Body of pancreas (tissue), 4 donors: Measurements from ENCODE around the gene RPH3AL. TPM values are rescaled to one million over a fixed set of nuclear protein-coding genes. Genes with fewer than 3 reads are reported as not detected.

Experiments used
- ATAC-seq: fragments of 150-250 bp; one replicate; pipeline ENCODE4 v1.9.1; 2016
- DNase-seq, 4 donors: peaks; one replicate each; pipeline ENCODE4 v3.0.0-alpha.2; 2019
- H3K27ac ChIP-seq, 4 donors: fragments of 200-600 bp; sonication (generic); 1 replicate in 3 of 4; 2 replicates in 1 of 4; pipeline versions ENCODE4 v1.5.1 to v1.6.1; 2016 to 2019; ENCODE audit warnings: mild to moderate bottlenecking in 1 of 4, mixed read lengths in 1 of 4, moderate library complexity in 1 of 4
- H3K27me3 ChIP-seq, 2 donors: fragments of 200-600 bp; sonication (generic); one replicate each; pipeline ENCODE4 v1.6.0; 2016; ENCODE audit warnings: mild to moderate bottlenecking in 1 of 2
- H3K36me3 ChIP-seq, 2 donors: fragments of 200-600 bp; sonication (generic); replicated peaks in 1 of 2; 2 replicates each; pipeline ENCODE4 v1.5.1; 2016; ENCODE audit warnings: low read depth in 2 of 2; ENCODE audit not compliant: insufficient read depth in 1 of 2
- H3K4me1 ChIP-seq: fragments of 200-600 bp; sonication (generic); one replicate; pipeline ENCODE4 v1.6.0; 2016
- H3K4me3 ChIP-seq, 2 donors: fragments of 200-600 bp; sonication (generic); 1 replicate in 1 of 2; 2 replicates in 1 of 2; pipeline ENCODE4 v1.5.1; 2016 to 2019
- H3K9me3 ChIP-seq, 3 donors: fragments of 200-600 bp; sonication (generic); 1 replicate in 2 of 3; 2 replicates in 1 of 3; pipeline ENCODE4 v1.5.1; 2016
- POLR2A ChIP-seq, 3 donors: fragments of 450-650 bp; IDR thresholded peaks; one replicate each; pipeline ENCODE4 v1.6.1; 2016; ENCODE audit warnings: antibody characterized with exemption in 3 of 3, mild to moderate bottlenecking in 2 of 3
- WGBS, 2 donors: methylation state at CpG; one replicate each; pipeline ENCODE4 v1.1.5; 2017; 5-methylcytosine and 5-hydroxymethylcytosine counted together
- intact Hi-C: fragments of 100-400 bp; cut with DNase I; formaldehyde crosslinking; loops from one replicate; pipeline ENCODE4 v1.15.1; 2023
- total RNA-seq, 2 donors: library from RNA; depleted of rRNA; stranded (reverse); fragments of >200 nt; gene quantifications; one replicate each; pipeline ENCODE4 v1.1.0, GENCODE V29; 2016
- TF ChIP-seq, protein P1 (sequence below), 7 experiments: fragments of 450-650 bp in 4 of 7; fragments of 200-600 bp in 3 of 7; sonication (generic) in 3 of 7; IDR thresholded peaks; one replicate each; pipeline ENCODE4 v1.5.1; 2016 to 2019; ENCODE audit warnings: antibody characterized with exemption in 7 of 7

RPH3AL gene
- total RNA-seq, 2 donors from 2014 or later: 77.1 to 89.5 TPM

GRCh38 chr17:394718-395095 lies 42.1 kb upstream of the RPH3AL start:
- Histone ChIP-seq H3K4me3 (no peak overlapping the region), H3K36me3 (no peaks in the 10 kb centered on the region), H3K9me3 (no peaks in the 10 kb centered on the region), H3K4me1 (peaks cover 6% of the 10 kb centered on the region), H3K27ac (no peak overlapping the region), H3K27me3 (no peaks in the 10 kb centered on the region)
- ATAC-seq: no peak
- WGBS, 2 donors: 91 to 92% methylated on average over 9 of the region's 9 CpGs
- DNase-seq: no peak
- no peak for TF ChIP-seq POLR2A (IDR thresholded peaks at IDR 0.05)
- TF ChIP-seq, protein P1, sequence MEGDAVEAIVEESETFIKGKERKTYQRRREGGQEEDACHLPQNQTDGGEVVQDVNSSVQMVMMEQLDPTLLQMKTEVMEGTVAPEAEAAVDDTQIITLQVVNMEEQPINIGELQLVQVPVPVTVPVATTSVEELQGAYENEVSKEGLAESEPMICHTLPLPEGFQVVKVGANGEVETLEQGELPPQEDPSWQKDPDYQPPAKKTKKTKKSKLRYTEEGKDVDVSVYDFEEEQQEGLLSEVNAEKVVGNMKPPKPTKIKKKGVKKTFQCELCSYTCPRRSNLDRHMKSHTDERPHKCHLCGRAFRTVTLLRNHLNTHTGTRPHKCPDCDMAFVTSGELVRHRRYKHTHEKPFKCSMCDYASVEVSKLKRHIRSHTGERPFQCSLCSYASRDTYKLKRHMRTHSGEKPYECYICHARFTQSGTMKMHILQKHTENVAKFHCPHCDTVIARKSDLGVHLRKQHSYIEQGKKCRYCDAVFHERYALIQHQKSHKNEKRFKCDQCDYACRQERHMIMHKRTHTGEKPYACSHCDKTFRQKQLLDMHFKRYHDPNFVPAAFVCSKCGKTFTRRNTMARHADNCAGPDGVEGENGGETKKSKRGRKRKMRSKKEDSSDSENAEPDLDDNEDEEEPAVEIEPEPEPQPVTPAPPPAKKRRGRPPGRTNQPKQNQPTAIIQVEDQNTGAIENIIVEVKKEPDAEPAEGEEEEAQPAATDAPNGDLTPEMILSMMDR (IDR thresholded peaks at IDR 0.05): no peak
- intact Hi-C loops: no loop called here

DNA sequence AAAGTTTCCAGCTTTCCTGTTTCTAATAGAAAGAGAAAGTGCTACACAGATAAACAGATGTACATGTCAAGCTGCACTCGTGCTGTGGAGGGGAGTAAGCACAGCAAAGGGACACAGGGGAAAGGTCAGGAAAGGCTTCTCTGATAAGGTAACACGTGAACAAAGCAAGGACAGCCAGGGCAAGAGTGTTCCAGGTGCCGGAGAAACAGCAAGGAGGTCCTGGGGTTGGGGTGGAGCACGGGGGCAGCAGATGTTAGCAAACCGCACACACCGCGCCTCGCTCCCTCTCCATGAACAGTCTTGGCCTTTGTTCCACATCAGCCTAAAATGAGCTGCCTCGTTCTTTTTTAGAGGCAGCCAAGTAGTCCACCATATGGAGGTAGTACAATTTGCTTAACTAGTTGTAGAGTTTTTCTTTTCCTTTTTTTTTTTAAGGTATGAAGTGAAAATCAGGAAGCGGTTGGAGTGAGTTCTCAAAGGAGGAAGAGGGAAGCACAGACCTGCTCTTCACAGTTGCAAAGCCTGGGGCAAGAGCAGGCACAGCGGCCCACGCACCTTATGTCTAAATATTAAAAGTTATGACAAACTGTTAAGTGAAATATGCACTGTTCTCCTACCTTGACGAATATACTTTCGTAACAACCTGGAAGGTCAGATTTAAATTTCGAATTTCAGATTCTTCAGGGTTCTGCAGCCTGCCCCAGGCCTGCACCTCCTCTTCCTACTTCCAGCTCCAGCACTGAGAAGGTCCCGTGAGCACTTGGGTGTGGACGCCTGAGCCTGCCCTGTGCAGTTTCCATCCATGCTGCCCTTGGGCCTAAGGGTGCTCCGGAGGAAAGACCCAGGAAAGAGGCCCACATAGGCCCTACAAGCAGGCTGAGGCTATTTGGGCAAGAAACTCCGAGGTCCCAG lies 41.5 kb upstream of the RPH3AL start:
- H3K36me3 ChIP-seq: no peaks in the 10 kb centered on the region
- intact Hi-C loops: no loop called here
- ATAC-seq (no peak), DNase-seq (no peak)
- H3K27me3 ChIP-seq: no peaks in the 10 kb centered on the region
- 67 to 81% methylated on average over 19 of the region's 19 CpGs for WGBS, 2 donors
- TF ChIP-seq, protein P1 (IDR thresholded peaks at IDR 0.05): no peak
- TF ChIP-seq POLR2A (IDR thresholded peaks at IDR 0.05): no peak
- H3K9me3 ChIP-seq: no peaks in the 10 kb centered on the region
- H3K27ac ChIP-seq: no peak overlapping the region
- H3K4me1 ChIP-seq: peaks cover 6% of the 10 kb centered on the region
- H3K4me3 ChIP-seq: no peak overlapping the region

- Histone ChIP-seq H3K4me3 (no peak overlapping the region), H3K4me1 (peaks cover 6% of the 10 kb centered on the region), H3K9me3 (no peaks in the 10 kb centered on the region), H3K36me3 (no peaks in the 10 kb centered on the region), H3K27me3 (no peaks in the 10 kb centered on the region), H3K27ac (no peak overlapping the region)
- no peak for DNase-seq
- 80 to 85% methylated on average over 11 of the region's 11 CpGs for WGBS, 2 donors
- intact Hi-C loops: no loop called here
- no peak for ATAC-seq
- no peak for TF ChIP-seq POLR2A (IDR thresholded peaks at IDR 0.05)
- TF ChIP-seq, protein P1 (IDR thresholded peaks at IDR 0.05): no peak
Measured at GRCh38 chr17:391850-392249, 39.2 kb upstream of the RPH3AL start.

GRCh38 chr17:390025-390424 lies 37.4 kb upstream of the RPH3AL start:
- no peak for TF ChIP-seq POLR2A (IDR thresholded peaks at IDR 0.05)
- TF ChIP-seq, protein P1 (IDR thresholded peaks at IDR 0.05): no peak
- ATAC-seq (no peak), DNase-seq (no peak)
- Histone ChIP-seq H3K4me3 (no peak overlapping the region), H3K27me3 (no peaks in the 10 kb centered on the region), H3K9me3 (no peaks in the 10 kb centered on the region), H3K4me1 (peaks cover 17% of the 10 kb centered on the region), H3K36me3 (no peaks in the 10 kb centered on the region), H3K27ac (no peak overlapping the region)
- intact Hi-C loops: no loop called here
- 78 to 87% methylated on average over 12 of the region's 12 CpGs for WGBS, 2 donors

DNA sequence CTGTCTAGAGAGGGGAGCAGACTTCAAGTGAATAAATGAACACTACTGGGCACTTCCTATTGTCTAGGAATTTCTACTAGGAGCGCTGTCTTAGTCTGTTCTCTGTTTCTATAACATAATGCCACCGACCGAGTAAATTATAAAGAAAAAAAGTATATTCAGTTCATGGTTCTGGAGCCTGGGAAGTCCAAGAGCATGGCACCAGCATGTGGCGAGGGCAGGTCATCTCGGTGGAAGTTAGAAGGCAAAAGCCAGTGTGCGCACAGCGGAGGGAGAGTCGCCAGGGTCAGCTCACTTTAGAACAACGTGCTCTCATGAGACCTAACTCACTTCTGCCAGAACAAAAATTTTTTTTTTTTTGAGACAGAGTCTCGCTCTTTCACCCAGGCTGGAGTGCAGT lies 35.5 kb upstream of the RPH3AL start:
- intact Hi-C loops: loop anchor here (5.0 kb wide), 1 partner anchor 241 kb away; no protein-coding TSS in a partner anchor
- DNase-seq (no peak), ATAC-seq (no peak)
- no peaks in the 10 kb centered on the region for H3K27me3 ChIP-seq
- no peak overlapping the region for H3K4me3 ChIP-seq
- H3K9me3 ChIP-seq: no peaks in the 10 kb centered on the region
- peaks cover 12% of the 10 kb centered on the region for H3K4me1 ChIP-seq
- no peaks in the 10 kb centered on the region for H3K36me3 ChIP-seq
- WGBS, 2 donors: 93 to 94% methylated on average over 10 of the region's 10 CpGs
- H3K27ac ChIP-seq: no peak overlapping the region
- TF ChIP-seq, protein P1 (IDR thresholded peaks at IDR 0.05): no peak
- TF ChIP-seq POLR2A (IDR thresholded peaks at IDR 0.05): no peak
